HEK293T (cell line): ENCODE data around the gene HSPE1.

Experiments
- CTCF ChIA-PET: fragments of 350-600 bp; formaldehyde crosslinking; extraction: SDS; loops from one replicate; lab custom pipeline; 2021; ENCODE audit warnings: antibody characterized with exemption, inconsistent platforms; lab: Yijun Ruan, JAX
- POLR2A ChIA-PET: fragments of 350-600 bp; formaldehyde crosslinking; extraction: SDS; loops from one replicate; lab custom pipeline; 2020; ENCODE audit warnings: antibody characterized with exemption, inconsistent platforms; lab: Yijun Ruan, JAX
- DNase-seq: peaks from one replicate; pipeline ENCODE4 v3.0.0; 2012; ENCODE audit warnings: mixed read lengths; ENCODE audit errors: extremely low spot score
- ARNT ChIP-seq: fragments of 450-650 bp; IDR thresholded peaks from 2 replicates; pipeline ENCODE4 v1.6.1; 2017; ENCODE audit warnings: mild to moderate bottlenecking
- BHLHE40 ChIP-seq: fragments of 450-650 bp; IDR thresholded peaks from 2 replicates; pipeline ENCODE4 v1.6.1; 2016; ENCODE audit warnings: mild to moderate bottlenecking, moderate library complexity, borderline replicate concordance
- CTBP1 ChIP-seq: fragments of 450-650 bp; IDR thresholded peaks from 2 replicates; pipeline ENCODE4 v1.6.1; 2016; ENCODE audit warnings: borderline replicate concordance
- ELF4 ChIP-seq: fragments of 450-650 bp; IDR thresholded peaks from 2 replicates; pipeline ENCODE4 v1.6.1; 2017; ENCODE audit warnings: antibody characterized with exemption
- FOXA1 ChIP-seq: fragments of 450-650 bp; IDR thresholded peaks from 2 replicates; pipeline ENCODE4 v1.6.1; 2016; ENCODE audit warnings: mild to moderate bottlenecking
- FOXK2 ChIP-seq: fragments of 450-650 bp; IDR thresholded peaks from 2 replicates; pipeline ENCODE4 v1.6.1; 2016; ENCODE audit warnings: mild to moderate bottlenecking
- FOXM1 ChIP-seq: fragments of 450-650 bp; IDR thresholded peaks from 2 replicates; pipeline ENCODE4 v1.6.1; 2017; ENCODE audit warnings: mild to moderate bottlenecking, borderline replicate concordance
- HDGF ChIP-seq: fragments of 450-650 bp; IDR thresholded peaks from 2 replicates; pipeline ENCODE4 v1.6.1; 2017; ENCODE audit warnings: antibody characterized with exemption, borderline replicate concordance
- L3MBTL2 ChIP-seq: fragments of 450-650 bp; conservative IDR thresholded peaks from 2 replicates; pipeline ENCODE4 v1.6.1; 2016; ENCODE audit warnings: mild to moderate bottlenecking
- LEF1 ChIP-seq: fragments of 450-650 bp; IDR thresholded peaks from 2 replicates; pipeline ENCODE4 v1.6.1; 2017; ENCODE audit warnings: mild to moderate bottlenecking, borderline replicate concordance
- NFRKB ChIP-seq: fragments of 450-650 bp; IDR thresholded peaks from 2 replicates; pipeline ENCODE4 v1.6.1; 2016; ENCODE audit warnings: mild to moderate bottlenecking, moderate library complexity
- SP1 ChIP-seq: fragments of 450-650 bp; IDR thresholded peaks from 2 replicates; pipeline ENCODE4 v1.6.1; 2017
- SUZ12 ChIP-seq: fragments of 450-650 bp; IDR thresholded peaks from 2 replicates; pipeline ENCODE4 v1.6.1; 2016; ENCODE audit warnings: mild to moderate bottlenecking
- TARDBP ChIP-seq: fragments of 450-650 bp; IDR thresholded peaks from 2 replicates; pipeline ENCODE4 v1.6.1; 2016
- ZNF384 ChIP-seq: fragments of 450-650 bp; IDR thresholded peaks from 2 replicates; pipeline ENCODE4 v1.6.1; 2016
- TF ChIP-seq, protein P1 (sequence below): fragments of 450-650 bp; IDR thresholded peaks from 2 replicates; pipeline ENCODE4 v1.6.1; 2016

HSPE1 gene

DNA sequence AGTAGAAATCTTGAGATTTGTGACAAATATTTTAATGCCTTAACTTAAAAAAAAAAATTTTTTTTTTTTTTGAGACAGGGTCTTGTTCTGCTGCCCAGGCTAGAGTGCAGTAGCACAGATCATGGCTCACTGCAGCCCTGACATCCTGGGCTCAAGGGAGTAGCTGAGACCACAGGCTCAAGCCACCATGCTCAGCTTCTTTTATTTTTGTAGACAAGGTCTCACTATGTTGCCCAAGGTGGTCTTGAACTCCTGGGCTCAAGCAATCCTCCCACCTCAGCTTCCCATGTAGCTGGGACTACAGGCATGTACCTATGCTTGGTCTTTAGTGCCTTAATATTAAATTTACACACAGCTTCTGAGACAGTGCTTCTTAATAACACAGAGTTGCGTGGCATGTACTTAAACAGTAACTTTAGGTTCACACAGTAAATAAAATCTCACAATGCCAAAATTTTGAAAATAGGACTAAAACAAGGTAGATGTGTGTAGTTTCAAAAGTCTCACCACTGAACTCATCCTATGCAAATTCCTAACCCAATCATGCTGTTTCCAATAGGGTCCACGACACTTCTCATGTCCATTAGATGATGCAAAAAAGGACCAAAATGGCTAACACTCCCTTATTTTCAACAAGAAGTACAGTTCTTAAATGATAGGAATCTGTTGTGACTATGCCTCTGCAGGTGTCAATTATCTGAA, 4.6 kb upstream of the HSPE1 start:
- CTCF ChIA-PET, result no interaction called here
- POLR2A ChIA-PET, result interaction anchor here (1.4 kb wide), 1 partner anchor 21 kb away, joined by 3 read pairs; no protein-coding TSS in a partner anchor

DNA sequence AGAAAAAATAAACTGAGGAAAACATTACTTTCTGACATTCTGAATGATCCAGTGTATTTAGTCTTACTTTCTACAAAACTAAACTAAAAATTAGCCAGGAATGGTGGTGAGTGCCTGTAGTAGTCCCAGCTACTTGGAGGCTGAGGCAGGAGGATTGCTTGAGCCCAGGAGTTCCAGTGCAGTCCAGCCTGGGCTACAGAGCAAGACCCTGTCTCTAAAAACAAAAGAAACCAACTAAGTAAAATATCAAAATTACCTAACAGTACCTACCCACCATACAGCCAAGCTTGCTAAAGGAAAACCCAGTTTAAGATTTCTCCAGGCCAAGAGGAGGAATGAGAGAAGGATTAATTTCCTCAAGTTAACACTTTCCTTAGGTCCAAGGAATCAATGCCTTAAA, 3.5 kb upstream of the HSPE1 start:
- no peak for TF ChIP-seq ELF4
- ChIA-PET POLR2A (interaction anchor here (0.8 to 1.4 kb wide), 2 partner anchors 20 to 44 kb away, joined by 3 read pairs; partner anchors contain the start of gene COQ10B), CTCF (no interaction called here)
- DNase-seq, result no peak

More for the DNA sequence above, 4.6 kb upstream of the HSPE1 start:
- TF ChIP-seq BHLHE40 (no peak), NFRKB (no peak), L3MBTL2 (no peak), HDGF (no peak), ZNF384 (no peak), FOXA1 (no peak), TARDBP (no peak), LEF1 (no peak), SP1 (no peak), FOXM1 (no peak), CTBP1 (no peak), ELF4 (no peak), FOXK2 (no peak), ARNT (no peak), SUZ12 (no peak)
- TF ChIP-seq, protein P1, sequence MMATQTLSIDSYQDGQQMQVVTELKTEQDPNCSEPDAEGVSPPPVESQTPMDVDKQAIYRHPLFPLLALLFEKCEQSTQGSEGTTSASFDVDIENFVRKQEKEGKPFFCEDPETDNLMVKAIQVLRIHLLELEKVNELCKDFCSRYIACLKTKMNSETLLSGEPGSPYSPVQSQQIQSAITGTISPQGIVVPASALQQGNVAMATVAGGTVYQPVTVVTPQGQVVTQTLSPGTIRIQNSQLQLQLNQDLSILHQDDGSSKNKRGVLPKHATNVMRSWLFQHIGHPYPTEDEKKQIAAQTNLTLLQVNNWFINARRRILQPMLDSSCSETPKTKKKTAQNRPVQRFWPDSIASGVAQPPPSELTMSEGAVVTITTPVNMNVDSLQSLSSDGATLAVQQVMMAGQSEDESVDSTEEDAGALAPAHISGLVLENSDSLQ, result no peak
- DNase-seq, result no peak

DNA sequence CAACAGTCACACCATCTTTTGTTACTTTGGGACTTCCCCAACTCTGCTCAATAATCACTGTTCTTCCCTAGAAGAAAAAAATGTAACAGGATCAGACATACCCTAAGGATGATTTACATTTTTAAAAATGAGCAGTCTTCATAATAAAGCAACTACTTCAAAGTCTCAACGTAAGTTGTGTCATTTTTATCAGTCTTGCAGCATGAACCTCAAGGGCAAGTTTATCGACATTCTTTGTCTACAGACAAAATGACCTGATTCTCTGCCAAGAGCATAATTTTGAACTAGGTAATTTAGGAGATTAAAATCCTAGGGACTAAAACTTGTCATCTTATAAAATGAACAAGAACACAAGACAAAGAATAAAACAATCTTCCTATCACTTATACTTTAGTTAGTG, 2.9 kb upstream of the HSPE1 start:
- TF ChIP-seq CTBP1, result no peak
- TF ChIP-seq FOXA1, result no peak
- TF ChIP-seq ELF4, result no peak
- TF ChIP-seq L3MBTL2, result no peak
- no peak for DNase-seq
- POLR2A ChIA-PET, result interaction anchor here (1.4 kb wide), 1 partner anchor 44 kb away, joined by 5 read pairs; the partner anchor contains the start of gene COQ10B
- CTCF ChIA-PET, result no interaction called here

DNA sequence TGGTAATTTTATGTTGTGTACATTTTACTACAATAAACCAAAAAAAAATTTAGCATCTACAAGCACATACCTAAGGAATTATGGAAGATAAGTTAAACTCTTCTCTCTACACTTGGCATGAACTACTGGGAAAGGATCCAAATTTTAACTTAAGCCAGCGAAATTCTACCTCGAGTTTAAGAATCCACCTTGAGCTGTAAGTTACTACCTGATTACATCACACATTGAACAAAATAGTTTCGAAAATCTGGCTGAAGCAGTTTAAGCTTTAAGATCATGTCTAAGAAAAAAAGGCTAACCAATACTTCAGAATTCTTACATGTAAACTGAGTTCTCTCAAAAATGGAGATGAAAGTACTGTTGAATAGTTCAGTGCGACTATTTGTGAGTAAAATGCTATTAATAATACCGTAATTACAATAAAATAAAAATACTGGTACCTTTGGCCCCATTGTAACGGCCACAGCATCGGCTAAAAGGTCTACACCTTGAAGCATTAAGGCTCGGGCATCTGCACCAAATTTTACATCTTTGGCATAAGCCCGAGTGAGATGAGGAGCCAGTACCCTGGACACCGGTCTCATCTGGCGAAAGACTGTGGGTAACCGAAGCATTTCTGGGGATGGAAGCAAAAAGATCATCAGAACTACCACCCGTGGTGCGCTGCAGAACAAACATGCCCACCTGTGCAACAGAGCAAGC, 1.8 kb upstream of the HSPE1 start:
- POLR2A ChIA-PET, result interaction anchor here (0.7 to 1.8 kb wide), 6 partner anchors 10 to 64 kb away, joined by 3 to 8 read pairs (median 6); partner anchors contain the start of genes COQ10B, MOB4 and SF3B1
- CTCF ChIA-PET, result no interaction called here
- DNase-seq, result no peak

DNA sequence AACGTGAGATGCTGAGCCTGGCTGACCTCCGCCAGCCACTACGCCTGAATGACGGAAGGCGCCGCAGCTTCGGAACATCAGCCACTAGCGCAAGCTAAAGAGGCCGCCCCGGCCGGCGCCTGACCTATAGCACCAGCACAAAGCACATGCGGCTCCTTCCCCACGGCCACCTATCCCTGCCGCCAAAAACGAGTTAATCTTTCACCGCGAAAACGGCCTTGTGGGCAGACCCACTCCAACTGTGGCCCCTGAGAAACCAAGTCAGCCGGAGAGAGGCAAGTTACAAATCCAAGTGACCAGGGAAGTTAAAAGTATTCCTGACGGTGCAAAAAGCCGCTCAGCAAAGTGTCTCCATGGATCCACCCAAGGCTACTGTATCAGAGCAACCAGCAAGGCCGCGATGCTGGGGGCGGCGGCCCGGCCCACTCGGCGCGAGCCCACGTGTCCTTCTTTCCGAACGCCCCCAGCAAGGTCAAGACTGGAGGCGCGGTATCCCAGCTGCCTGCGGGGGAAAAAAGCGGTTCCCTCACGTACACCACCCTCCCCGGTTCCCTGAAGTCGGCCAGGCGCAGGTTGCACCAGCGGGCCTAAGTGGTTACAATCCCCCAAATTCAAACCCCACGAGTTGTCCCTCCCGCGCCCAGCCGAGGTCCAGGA, 1.1 kb upstream of the HSPE1 start:
- ChIA-PET POLR2A (interaction anchor here (0.7 to 3.8 kb wide), 16 partner anchors 8 to 395 kb away, joined by 3 to 52 read pairs (median 4); partner anchors contain the start of genes COQ10B, MOB4 and SF3B1), CTCF (no interaction called here)
- TF ChIP-seq FOXA1 (no peak), L3MBTL2 (no peak), HDGF (no peak), ZNF384 (no peak), LEF1 (no peak), BHLHE40 (no peak), FOXK2 (no peak)
- peak; percentile 40 for DNase-seq

More for the DNA sequence above, 1.8 kb upstream of the HSPE1 start:
- TF ChIP-seq, protein P1, result 0 out of 2 replicates have a peak, but pooled peaks have one; percentile 0
- no peak for TF ChIP-seq FOXK2

DNA sequence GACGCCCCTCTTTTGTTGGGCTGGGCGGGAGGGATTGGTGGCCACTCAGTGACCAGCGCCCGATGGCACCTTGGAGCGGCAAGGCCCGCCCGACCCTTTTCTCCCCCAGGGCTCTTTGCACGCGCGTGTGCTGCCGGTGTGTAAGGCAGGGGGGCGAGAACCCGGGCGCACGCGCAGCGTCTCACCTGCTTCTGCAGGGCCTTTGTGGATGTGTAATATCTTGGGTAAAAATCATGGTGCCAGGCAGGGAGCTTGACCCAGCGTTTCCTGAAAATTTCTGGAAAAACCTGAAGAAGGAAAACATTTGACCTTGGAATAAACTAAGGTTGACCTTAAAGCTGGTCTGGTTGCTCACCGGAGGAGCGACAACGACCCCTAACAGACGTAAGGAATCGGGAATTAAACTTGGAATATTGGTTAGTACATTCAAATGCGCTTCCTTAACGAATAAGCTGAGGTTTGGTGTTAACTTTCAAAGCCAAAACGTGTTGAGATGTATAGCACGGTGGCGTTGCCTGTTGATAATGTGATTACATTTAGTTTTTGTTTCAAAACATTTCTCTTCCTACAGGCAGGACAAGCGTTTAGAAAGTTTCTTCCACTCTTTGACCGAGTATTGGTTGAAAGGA, 438 bp downstream of the HSPE1 start:
- no peak for DNase-seq
- TF ChIP-seq FOXK2 (no peak), ARNT (0 out of 2 replicates have a peak, but pooled peaks have one; percentile 41)
- ChIA-PET CTCF (no interaction called here), POLR2A (interaction anchor here (0.7 to 3.8 kb wide), 13 partner anchors 9 to 375 kb away, joined by 3 to 52 read pairs (median 5); partner anchors contain the start of genes COQ10B, MARS2, MOB4 and RFTN2)
